Measurements from ENCODE around the gene POLG.

- TF ChIP-seq CTCF (IDR thresholded peaks at IDR 0.05), result no peak
- no peak for TF ChIP-seq EZH2 (IDR thresholded peaks at IDR 0.05; ENCODE audit: borderline replicate concordance, insufficient read depth, low read depth, low read length, poor library complexity, severe bottlenecking)
These were observed 36.8 kb upstream of the POLG start for GRCh38 chr15:89371228-89372044.

Measured in B cell (primary cell).